NCI-H2107 (cell line): Measurements from ENCODE around the gene FARSA.
"Not testable (repeated sequence)": the region's sequence is repeated elsewhere in the genome, so short reads cannot be mapped to it uniquely, and the experiment has no call there.

Experiments
- DNase-seq: peaks from one replicate; lab custom pipeline; 2025; lab: John Stamatoyannopoulos, UW

Gene FARSA

GRCh38 chr19:12937093-12937926, 3.8 kb upstream of the FARSA start:
- DNase-seq, result no peak

- no peak for DNase-seq
Observed at GRCh38 chr19:12936582-12936981, 3.1 kb upstream of the FARSA start.

GRCh38 chr19:12935071-12935470, 1.6 kb upstream of the FARSA start:
- DNase-seq, result no peak

- no peak for DNase-seq
Observed at GRCh38 chr19:12932392-12933286, 872 bp downstream of the FARSA start.

GRCh38 chr19:12930002-12930645, 3.4 kb downstream of the FARSA start:
- no peak for DNase-seq

- no peak for DNase-seq
Observed at GRCh38 chr19:12924621-12925310, 8.7 kb downstream of the FARSA start.

GRCh38 chr19:12922959-12923358, 10.6 kb downstream of the FARSA start:
- no peak for DNase-seq

GRCh38 chr19:12921047-12921446, 12.5 kb downstream of the FARSA start:
- DNase-seq, result no peak

- DNase-seq, result no peak
Observed at GRCh38 chr19:12918253-12918652, 15.3 kb downstream of the FARSA start.

- DNase-seq, result not testable (repeated sequence)
Observed at GRCh38 chr19:12915860-12916259, 17.7 kb downstream of the FARSA start.

- no peak for DNase-seq
Observed at GRCh38 chr19:12913851-12914690, 19.4 kb downstream of the FARSA start.

- DNase-seq, result peak; percentile 93
Observed at GRCh38 chr19:12913011-12913561, 20.4 kb downstream of the FARSA start.

GRCh38 chr19:12912571-12912970, 20.9 kb downstream of the FARSA start:
- peak; percentile 82 for DNase-seq

- no peak for DNase-seq
Observed at GRCh38 chr19:12907166-12907565, 26.3 kb downstream of the FARSA start.

- DNase-seq, result no peak
Observed at GRCh38 chr19:12899891-12900518, 33.5 kb downstream of the FARSA start.

- no peak for DNase-seq
Observed at GRCh38 chr19:12896460-12896859, 37.1 kb downstream of the FARSA start.

GRCh38 chr19:12893582-12893981, 39.9 kb downstream of the FARSA start:
- DNase-seq, result no peak

GRCh38 chr19:12891553-12892021, 41.9 kb downstream of the FARSA start:
- DNase-seq, result no peak

GRCh38 chr19:12890787-12891552, 42.5 kb downstream of the FARSA start, which contains the start of gene GCDH:
GCDH (plus strand) TSS chr19:12891160; CDS start chr19:12891305, 145 bp downstream.
- peak; percentile 97 for DNase-seq
